Activated naive CD8-positive, alpha-beta T cell treated with anti-CD3 and anti-CD28 coated beads, Interleukin-2, amount 50 U/mL, for 16 hours (primary cell): Measurements from ENCODE around the gene MEP1A.
A peak's percentile ranks its signal among the peaks of the same experiment; 100 is the strongest.
"Not testable (repeated sequence)": the region's sequence is repeated elsewhere in the genome, so short reads cannot be mapped to it uniquely, and the experiment has no call there.

Source experiments
- DNase-seq: peaks from one replicate; pipeline ENCODE4 v3.0.0-alpha.2; 2020; ENCODE audit warnings: low read depth, low spot score

MEP1A gene

DNA sequence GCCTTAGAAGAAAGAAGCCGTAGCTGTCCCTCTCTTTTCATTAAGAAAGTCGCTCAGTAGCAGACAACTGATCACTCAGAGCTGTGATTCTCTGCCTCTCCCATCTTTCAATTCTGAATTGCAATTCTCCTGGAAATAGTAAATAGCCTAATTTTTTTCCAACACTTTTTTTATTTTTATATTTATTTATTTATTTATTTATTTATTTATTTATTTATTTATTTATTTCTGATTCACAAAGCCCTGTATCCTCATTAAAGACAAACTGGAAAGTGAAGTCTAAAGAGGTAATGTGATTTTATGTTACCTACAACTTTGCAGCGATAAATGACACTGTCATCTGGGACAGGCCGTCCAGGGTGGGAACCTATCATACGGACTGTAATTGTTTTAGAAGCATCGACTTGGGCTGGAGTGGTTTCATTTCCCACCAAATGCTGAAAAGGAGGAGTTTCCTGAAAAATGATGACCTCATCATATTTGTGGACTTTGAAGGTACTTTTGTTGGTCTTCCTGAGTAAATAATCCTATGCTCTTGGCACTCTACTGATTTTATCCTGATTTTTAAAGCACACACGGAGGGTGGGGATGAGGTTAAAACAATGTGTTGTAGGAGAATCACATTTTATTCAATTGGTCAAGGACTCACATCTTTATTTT, 41.2 kb downstream of the MEP1A start:
- not testable (repeated sequence) for DNase-seq

DNA sequence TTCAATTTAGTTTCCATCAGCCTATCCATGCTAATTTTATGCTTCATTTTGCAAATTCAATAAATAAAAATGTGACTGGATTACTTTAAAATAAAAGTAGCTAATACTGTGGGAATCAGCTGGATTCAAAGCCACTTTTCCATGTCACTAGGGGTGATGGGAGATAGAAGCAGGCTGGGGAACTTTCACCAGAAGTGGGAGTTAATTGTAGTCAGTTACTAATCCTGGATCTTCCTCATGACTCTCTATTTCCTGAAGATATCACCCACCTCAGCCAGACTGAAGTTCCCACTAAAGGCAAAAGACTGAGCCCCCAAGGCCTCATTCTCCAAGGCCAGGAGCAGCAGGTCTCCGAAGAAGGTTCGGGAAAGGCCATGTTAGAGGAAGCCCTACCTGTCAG, 41.8 kb downstream of the MEP1A start:
- not testable (repeated sequence) for DNase-seq

DNA sequence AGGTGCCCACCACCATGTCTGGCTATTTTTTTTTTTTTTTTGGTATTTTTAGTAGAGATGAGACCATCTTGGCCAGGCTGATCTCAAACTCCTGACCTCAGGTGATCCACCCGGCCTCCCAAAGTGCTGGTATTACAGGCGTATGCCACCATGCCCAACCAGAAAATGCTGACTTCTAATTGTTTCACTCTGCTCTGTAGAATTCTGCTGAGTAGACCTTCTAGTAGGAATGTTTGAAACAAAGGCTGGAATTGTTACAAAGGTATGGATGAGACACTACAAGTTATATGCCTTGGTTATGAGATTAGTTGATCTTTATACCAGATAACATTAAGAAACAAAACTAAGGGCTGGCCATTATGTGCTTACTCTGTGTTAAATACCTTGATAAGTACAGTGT, 44.8 kb downstream of the MEP1A start:
- DNase-seq = no peak

DNA sequence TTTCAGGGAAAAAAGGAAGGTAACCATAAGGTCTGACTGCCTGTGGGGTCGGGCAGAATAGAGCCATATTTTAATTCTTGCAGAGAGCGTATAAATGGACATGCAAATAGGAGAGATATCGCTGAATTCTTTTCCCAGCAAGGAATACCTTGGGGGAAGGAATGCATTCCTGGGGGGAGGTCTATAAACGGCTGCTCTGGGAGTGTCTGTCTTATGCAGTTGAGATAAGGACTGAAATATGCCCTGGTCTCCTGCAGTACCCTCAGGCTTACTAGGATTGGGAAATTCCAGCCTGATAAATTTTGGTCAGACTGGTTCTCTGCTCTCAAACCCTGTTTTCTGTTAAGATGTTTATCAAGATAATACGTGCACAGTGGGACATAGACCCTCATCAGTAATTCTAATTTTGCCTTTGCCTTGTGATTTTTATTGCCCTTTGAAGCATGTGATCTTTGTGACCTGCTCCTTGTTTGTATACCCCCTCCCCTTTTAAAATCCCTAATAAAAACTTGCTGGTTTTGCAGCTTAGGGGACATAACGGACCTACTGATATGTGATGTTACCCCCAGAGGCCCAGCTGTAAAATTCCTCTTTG, 49.2 kb downstream of the MEP1A start:
- DNase-seq = not testable (repeated sequence)

DNA sequence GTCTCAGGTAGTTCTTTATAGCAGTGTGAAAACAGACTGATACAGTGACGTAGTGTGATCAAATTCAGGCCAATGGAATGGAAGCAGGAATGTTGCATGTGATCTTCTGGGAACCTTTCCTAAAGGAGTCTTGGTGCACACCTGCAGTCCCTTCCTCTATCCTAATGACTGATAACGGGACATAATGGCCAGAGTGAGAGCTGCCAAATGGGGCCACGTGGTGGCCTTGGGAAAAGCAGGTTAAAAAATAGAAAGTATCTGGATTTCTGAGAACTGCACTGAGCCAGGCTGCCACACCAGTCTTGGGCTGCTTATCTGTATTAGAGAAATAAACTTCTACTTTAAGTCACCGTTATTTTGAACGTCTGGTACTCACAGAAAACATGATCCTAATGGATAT, 51.9 kb downstream of the MEP1A start:
- no peak for DNase-seq

GRCh38 chr6:46848684-46849360, 55.6 kb downstream of the MEP1A start:
- DNase-seq = peak; percentile 24

GRCh38 chr6:46849361-46849690, 56.1 kb downstream of the MEP1A start:
- no peak for DNase-seq

GRCh38 chr6:46850792-46851191, 57.6 kb downstream of the MEP1A start:
- DNase-seq = no peak

DNA sequence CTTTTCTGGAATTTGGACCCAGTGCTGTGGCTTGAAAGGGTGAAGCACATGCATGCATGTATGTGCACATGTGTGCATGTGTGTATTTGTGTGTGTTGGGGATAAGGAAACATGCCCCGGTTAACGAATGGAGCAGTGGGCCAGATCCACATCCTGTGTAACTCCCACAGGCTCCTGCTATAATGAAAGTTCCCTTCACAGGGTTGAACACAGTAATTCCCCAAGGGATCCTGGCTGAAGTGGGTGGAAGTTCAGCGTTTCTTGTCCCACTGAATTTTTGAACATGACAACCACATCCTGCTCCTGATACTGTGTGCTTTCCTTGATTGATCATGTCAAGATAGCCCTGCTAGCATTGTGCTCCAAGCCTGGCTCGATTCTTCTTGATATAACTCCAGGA, 58.4 kb downstream of the MEP1A start:
- not testable (repeated sequence) for DNase-seq

DNA sequence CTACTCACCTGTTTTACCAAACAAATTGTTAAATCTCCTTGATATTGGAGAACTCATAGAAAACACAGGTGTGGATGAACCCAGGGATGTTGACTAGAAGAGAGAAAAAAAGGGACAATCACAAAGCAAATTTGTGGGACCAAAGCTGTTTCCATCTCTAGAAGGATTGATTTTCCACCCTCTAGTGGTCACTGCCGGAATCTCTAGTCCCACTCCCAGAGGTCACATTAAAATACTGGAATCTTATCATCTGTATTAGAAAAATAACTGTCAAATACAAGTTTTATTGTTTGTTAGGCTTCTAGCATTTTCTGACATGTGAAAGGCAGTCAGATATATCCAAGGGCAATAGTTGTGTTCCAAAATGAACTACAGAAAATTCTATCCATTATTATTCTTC, 62.8 kb downstream of the MEP1A start:
- DNase-seq = not testable (repeated sequence)

DNA sequence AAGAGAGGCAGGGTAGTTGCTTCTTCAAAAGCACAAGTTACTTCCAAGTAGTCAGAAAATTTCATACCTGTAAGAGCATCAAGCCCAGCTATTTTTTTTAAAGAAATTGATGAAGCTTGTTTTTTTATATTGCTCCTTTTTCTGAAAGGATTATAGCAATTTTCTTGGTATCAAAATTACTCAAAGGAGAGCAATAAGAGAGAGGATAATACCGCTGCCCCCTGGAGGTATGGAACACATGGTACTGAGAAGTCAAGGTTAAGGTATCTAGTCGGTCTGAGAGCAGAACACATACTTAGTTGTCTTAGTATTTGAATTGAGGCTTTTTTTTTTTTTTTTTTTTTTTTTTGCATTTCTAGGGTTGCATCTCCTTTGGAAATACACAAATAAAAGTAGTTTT, 69.2 kb downstream of the MEP1A start:
- DNase-seq = no peak

GRCh38 chr6:46863791-46864190, 70.6 kb downstream of the MEP1A start:
- no peak for DNase-seq

GRCh38 chr6:46865221-46865620, 72.0 kb downstream of the MEP1A start:
- no peak for DNase-seq

GRCh38 chr6:46867411-46867810, 74.2 kb downstream of the MEP1A start:
- no peak for DNase-seq

GRCh38 chr6:46876126-46876525, 82.9 kb downstream of the MEP1A start:
- DNase-seq = no peak

- no peak for DNase-seq
Measured at GRCh38 chr6:46879003-46879402, 85.8 kb downstream of the MEP1A start.

GRCh38 chr6:46882645-46883044, 89.5 kb downstream of the MEP1A start:
- no peak for DNase-seq

DNA sequence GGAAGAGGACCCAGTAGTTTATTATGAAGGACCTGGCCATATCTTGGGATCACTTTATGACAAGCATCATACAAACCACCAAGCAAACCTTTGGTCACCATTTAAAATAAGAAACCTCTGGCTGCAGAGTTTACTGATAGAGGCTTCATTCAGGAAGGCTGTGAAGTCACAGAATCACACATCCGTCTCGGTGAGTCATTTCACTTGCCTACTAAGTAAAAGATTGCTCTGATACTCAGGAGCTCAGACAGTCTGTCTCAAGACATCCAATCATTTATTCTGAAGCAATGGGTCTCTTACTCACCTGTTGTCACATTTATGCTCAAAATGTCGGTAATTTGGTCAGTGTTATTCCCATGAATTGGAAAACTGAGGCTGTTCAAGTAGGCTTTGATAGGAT, 94.8 kb downstream of the MEP1A start:
- DNase-seq = no peak

- no peak for DNase-seq
Measured at GRCh38 chr6:46888578-46888977, 95.4 kb downstream of the MEP1A start.
